GM12864 (cell line): ENCODE data around the gene COQ10A.

Experiments used
- DNase-seq: peaks from one replicate; pipeline ENCODE4 v3.0.0-alpha.2; 2011; ENCODE audit warnings: low read depth
- H3K4me3 ChIP-seq: 2 replicates; pipeline ENCODE4 v1.5.1; 2011; ENCODE audit warnings: mild to moderate bottlenecking, low read depth, low read length, control low read depth
- CTCF ChIP-seq: IDR thresholded peaks from 2 replicates; pipeline ENCODE4 v1.5.1; 2011; ENCODE audit warnings: low read depth, mild to moderate bottlenecking, moderate library complexity, low read length, control low read depth, inconsistent platforms; ENCODE audit errors: missing control alignments

COQ10A gene

GRCh38 chr12:56299853-56300643 lies 33.3 kb downstream of the COQ10A start, which contains the start of gene CS:
Gene CS (minus strand): TSS chr12:56300330. CDS start chr12:56300201, 129 bp downstream.
- TF ChIP-seq CTCF, result no peak
- H3K4me3 ChIP-seq, result peak within 1 kb of the TSS; percentile 85
- peak; percentile 94 for DNase-seq

GRCh38 chr12:56300644-56301464 lies 34.1 kb downstream of the COQ10A start:
- no peak for DNase-seq
- H3K4me3 ChIP-seq, result peak overlapping the region; percentile 56
- no peak for TF ChIP-seq CTCF

GRCh38 chr12:56304276-56304675 lies 37.5 kb downstream of the COQ10A start:
- no peak for TF ChIP-seq CTCF
- no peak overlapping the region for H3K4me3 ChIP-seq
- no peak for DNase-seq

GRCh38 chr12:56304872-56305590 lies 38.3 kb downstream of the COQ10A start:
- no peak for TF ChIP-seq CTCF
- no peak for DNase-seq
- no peak overlapping the region for H3K4me3 ChIP-seq

GRCh38 chr12:56307221-56307965 lies 40.7 kb downstream of the COQ10A start:
- DNase-seq, result no peak
- no peak for TF ChIP-seq CTCF

GRCh38 chr12:56308714-56309113 lies 42.0 kb downstream of the COQ10A start:
- DNase-seq, result no peak
- TF ChIP-seq CTCF, result no peak
- no peak overlapping the region for H3K4me3 ChIP-seq

More at GRCh38 chr12:56307221-56307965, 40.7 kb downstream of the COQ10A start:
- H3K4me3 ChIP-seq, result no peak overlapping the region
